ENCODE measurements around the gene PDPK1. TPM values are rescaled to one million over a fixed set of nuclear protein-coding genes. Genes with fewer than 3 reads are reported as not detected.
A peak's percentile ranks its signal among the peaks of the same experiment; 100 is the strongest.

The PDPK1 gene
- total RNA-seq, 1 experiment from 2014 or later, result 69.8 TPM

- peak within 1 kb of the TSS; percentile 99 for H3K4me3 ChIP-seq (ENCODE audit: low read depth, low read length)
- TF ChIP-seq CTCF (IDR thresholded peaks at IDR 0.05; ENCODE audit: insufficient read depth in 1 of 2, low read depth in 1 of 2, low read length in 1 of 2, severe bottlenecking in 1 of 2, unreplicated experiment in 1 of 2), result no peak
- peaks cover 3% of the 10 kb centered on the region for H3K36me3 ChIP-seq (ENCODE audit: control insufficient read depth, insufficient read depth, low read length)
- no peaks in the 10 kb centered on the region for H3K9me3 Mint-ChIP-seq (ENCODE audit: unreplicated experiment)
- H3K27me3 Mint-ChIP-seq (ENCODE audit: insufficient read depth, unreplicated experiment), result no peaks in the 10 kb centered on the region
- peak within 1 kb of the TSS; percentile 86 for H3K4me3 Mint-ChIP-seq (ENCODE audit: unreplicated experiment)
- ChIA-PET POLR2A (interaction anchor here (0.5 to 0.6 kb wide), 2 partner anchors 36 to 244 kb away, joined by 3 to 4 read pairs; no protein-coding TSS in a partner anchor), CTCF (interaction anchor here (0.5 to 2.1 kb wide), 3 partner anchors 11 to 12 kb away, joined by 3 to 11 read pairs (median 8); no protein-coding TSS in a partner anchor)
- H3K4me1 Mint-ChIP-seq (ENCODE audit: low read depth, unreplicated experiment), result peaks cover 27% of the 10 kb centered on the region
- no peaks in the 10 kb centered on the region for H3K9me3 ChIP-seq
- no TSS peak for BruUV-seq (replicated peaks)
- peaks cover 46% of the 10 kb centered on the region for H3K36me3 Mint-ChIP-seq (ENCODE audit: insufficient read depth, unreplicated experiment)
- peaks cover 17% of the 10 kb centered on the region for H3K4me1 ChIP-seq
- no peaks in the 10 kb centered on the region for H3K27me3 ChIP-seq (replicated peaks; ENCODE audit: control insufficient read depth, insufficient read depth, low read length)
- peak within 1 kb of the TSS; percentile 87 for H3K27ac Mint-ChIP-seq (ENCODE audit: unreplicated experiment)
- peak; percentile 94 to 95 for DNase-seq
- intact Hi-C loops (cut with micrococcal nuclease; ENCODE audit: unreplicated experiment), result no loop called here
These were observed 24.2 kb upstream of the PDPK1 start, which contains the start of gene ATP6V0C for GRCh38 chr16:2513405-2514332. Gene ATP6V0C (plus strand): TSS chr16:2513952. CDS start chr16:2514104, 152 bp downstream.

GRCh38 chr16:2514333-2515179, 23.3 kb upstream of the PDPK1 start:
- no peak for TF ChIP-seq CTCF (IDR thresholded peaks at IDR 0.05; ENCODE audit: insufficient read depth in 1 of 2, low read depth in 1 of 2, low read length in 1 of 2, severe bottlenecking in 1 of 2, unreplicated experiment in 1 of 2)
- intact Hi-C loops (cut with micrococcal nuclease; ENCODE audit: unreplicated experiment), result no loop called here
- peaks cover 27% of the 10 kb centered on the region for H3K4me1 Mint-ChIP-seq (ENCODE audit: low read depth, unreplicated experiment)

More at GRCh38 chr16:2514333-2515179, 23.3 kb upstream of the PDPK1 start:
- no peaks in the 10 kb centered on the region for H3K27me3 Mint-ChIP-seq (ENCODE audit: insufficient read depth, unreplicated experiment)
- Histone ChIP-seq H3K4me3 (ENCODE audit: low read depth, low read length) (peak overlapping the region; percentile 99), H3K36me3 (ENCODE audit: control insufficient read depth, insufficient read depth, low read length) (peaks cover 3% of the 10 kb centered on the region), H3K27me3 (replicated peaks; ENCODE audit: control insufficient read depth, insufficient read depth, low read length) (no peaks in the 10 kb centered on the region), H3K4me1 (peaks cover 23% of the 10 kb centered on the region), H3K9me3 (no peaks in the 10 kb centered on the region)
- ChIA-PET POLR2A (interaction anchor here (0.6 to 0.7 kb wide), 3 partner anchors 23 to 550 kb away, joined by 3 to 5 read pairs (median 3); partner anchors contain the start of genes PDPK1 and RPS2), CTCF (interaction anchor here (2.0 kb wide), 1 partner anchor 10 kb away, joined by 11 read pairs; no protein-coding TSS in a partner anchor)
- H3K36me3 Mint-ChIP-seq (ENCODE audit: insufficient read depth, unreplicated experiment), result peaks cover 53% of the 10 kb centered on the region
- peak overlapping the region; percentile 87 for H3K27ac Mint-ChIP-seq (ENCODE audit: unreplicated experiment)
- peak in 1 of 2 experiments; percentile 55 for DNase-seq
- peak overlapping the region; percentile 86 for H3K4me3 Mint-ChIP-seq (ENCODE audit: unreplicated experiment)
- BruUV-seq (replicated peaks), result no TSS peak
- no peaks in the 10 kb centered on the region for H3K9me3 Mint-ChIP-seq (ENCODE audit: unreplicated experiment)

Measured in Caco-2 (cell line).